Tongue (tissue), 2 donors: ENCODE results near the gene PTPRA. TPM values are rescaled to one million over a fixed set of nuclear protein-coding genes. Genes with fewer than 3 reads are reported as not detected.

Experiments
- DNase-seq: peaks from one replicate; pipeline ENCODE4 v3.0.0-alpha.2; 2015
- total RNA-seq: library from RNA; depleted of rRNA; stranded (reverse); fragments of >200 nt; gene quantifications from one replicate; pipeline ENCODE4 v1.2.3, GENCODE V29; 2014

Gene PTPRA
- total RNA-seq, 1 donor from 2014 or later, result 88.3 TPM

- DNase-seq, result no peak
These were observed 49.7 kb downstream of the PTPRA start for GRCh38 chr20:2922957-2923356.

GRCh38 chr20:2930538-2930937, 57.3 kb downstream of the PTPRA start:
- no peak for DNase-seq

- DNase-seq, result peak; percentile 14
These were observed 59.2 kb downstream of the PTPRA start for GRCh38 chr20:2932498-2932897.

- DNase-seq, result no peak
These were observed 64.6 kb downstream of the PTPRA start for GRCh38 chr20:2937902-2938301.

- DNase-seq, result peak; percentile 42
These were observed 69.2 kb downstream of the PTPRA start for GRCh38 chr20:2942439-2942838.

GRCh38 chr20:2946988-2947961, 74.0 kb downstream of the PTPRA start:
- peak; percentile 27 for DNase-seq

- no peak for DNase-seq
These were observed 75.7 kb downstream of the PTPRA start for GRCh38 chr20:2948968-2949367.

- DNase-seq, result no peak
These were observed 79.5 kb downstream of the PTPRA start for GRCh38 chr20:2952766-2953165.

- DNase-seq, result peak; percentile 47
These were observed 82.1 kb downstream of the PTPRA start for GRCh38 chr20:2955257-2955970.

GRCh38 chr20:2956480-2956879, 83.2 kb downstream of the PTPRA start:
- no peak for DNase-seq

GRCh38 chr20:2967841-2968240, 94.6 kb downstream of the PTPRA start:
- DNase-seq, result no peak

- no peak for DNase-seq
These were observed 98.8 kb downstream of the PTPRA start for GRCh38 chr20:2972126-2972525.

GRCh38 chr20:2973574-2973973, 100.3 kb downstream of the PTPRA start:
- DNase-seq, result no peak

GRCh38 chr20:2978519-2978918, 105.2 kb downstream of the PTPRA start:
- DNase-seq, result no peak

- DNase-seq, result no peak
These were observed 108.4 kb downstream of the PTPRA start for GRCh38 chr20:2981646-2982045.

GRCh38 chr20:2983508-2983907, 110.2 kb downstream of the PTPRA start:
- no peak for DNase-seq

- no peak for DNase-seq
These were observed 110.8 kb downstream of the PTPRA start for GRCh38 chr20:2984028-2984501.

- no peak for DNase-seq
These were observed 111.8 kb downstream of the PTPRA start for GRCh38 chr20:2984956-2985661.

GRCh38 chr20:2986466-2986865, 113.2 kb downstream of the PTPRA start:
- DNase-seq, result no peak

- DNase-seq, result no peak
These were observed 114.6 kb downstream of the PTPRA start for GRCh38 chr20:2987861-2988260.

- DNase-seq, result no peak
These were observed 118.3 kb downstream of the PTPRA start for GRCh38 chr20:2991532-2991931.

GRCh38 chr20:2993250-2993649, 120.0 kb downstream of the PTPRA start:
- no peak for DNase-seq

- no peak for DNase-seq
These were observed 122.5 kb downstream of the PTPRA start for GRCh38 chr20:2995796-2996195.
